HL-60 (cell line): ENCODE data around the gene TASP1.

ENCODE experiments used
- DNase-seq, 2 experiments: peaks; one replicate each; pipeline ENCODE4 v3.0.0-alpha.2; 2010 to 2020; ENCODE audit warnings: low read depth in 1 of 2, low spot score in 1 of 2
- H3K27ac ChIP-seq: fragments of 250-450 bp; sonication (Bioruptor Pico); replicated peaks from 2 replicates; pipeline ENCODE4 v1.5.1; 2020; ENCODE audit warnings: mild to moderate bottlenecking, moderate library complexity
- H3K27me3 ChIP-seq: fragments of 250-450 bp; sonication (Bioruptor Pico); 2 replicates; pipeline ENCODE4 v1.5.1; 2021; ENCODE audit warnings: mild to moderate bottlenecking, moderate library complexity; ENCODE audit not compliant: insufficient read depth, poor library complexity, severe bottlenecking
- H3K4me3 ChIP-seq: replicated peaks from 2 replicates; pipeline ENCODE4 v1.5.1; 2011; ENCODE audit warnings: mild to moderate bottlenecking, control low read depth, low read length; ENCODE audit not compliant: insufficient read depth
- CTCF ChIP-seq: IDR thresholded peaks from one replicate; pipeline ENCODE4 v1.5.1; 2011; ENCODE audit warnings: low read length, control low read depth, inconsistent platforms; ENCODE audit not compliant: insufficient read depth
- GABPA ChIP-seq: IDR thresholded peaks from 2 replicates; pipeline ENCODE4 v1.6.1; 2012; ENCODE audit warnings: low read depth
- POLR2AphosphoS5 ChIP-seq: IDR thresholded peaks from 2 replicates; pipeline ENCODE4 v1.6.1; 2012; ENCODE audit warnings: low read depth
- REST ChIP-seq: IDR thresholded peaks from 2 replicates; pipeline ENCODE4 v1.6.1; 2012; ENCODE audit warnings: low read depth; ENCODE audit not compliant: insufficient replicate concordance
- SPI1 ChIP-seq: IDR thresholded peaks from 2 replicates; pipeline ENCODE4 v1.6.1; 2012; ENCODE audit warnings: low read depth, mild to moderate bottlenecking, borderline replicate concordance

TASP1 gene

GRCh38 chr20:13656721-13657368 is 18.1 kb upstream of the TASP1 start:
- TF ChIP-seq REST (no peak), GABPA (no peak), SPI1 (no peak), POLR2AphosphoS5 (no peak), CTCF (no peak)
- no peak for DNase-seq
- Histone ChIP-seq H3K27ac (no peak overlapping the region), H3K4me3 (no peak overlapping the region), H3K27me3 (no peaks in the 10 kb centered on the region)

- Histone ChIP-seq H3K4me3 (no peak overlapping the region), H3K27ac (no peak overlapping the region), H3K27me3 (no peaks in the 10 kb centered on the region)
- DNase-seq: no peak
- TF ChIP-seq GABPA (no peak), CTCF (no peak)
Measured at GRCh38 chr20:13654463-13655023, 15.8 kb upstream of the TASP1 start.

- H3K27me3 ChIP-seq: no peaks in the 10 kb centered on the region
- no peak overlapping the region for H3K4me3 ChIP-seq
- DNase-seq: no peak
- H3K27ac ChIP-seq: no peak overlapping the region
- no peak for TF ChIP-seq REST
- TF ChIP-seq CTCF: no peak
- no peak for TF ChIP-seq POLR2AphosphoS5
- TF ChIP-seq GABPA: no peak
- no peak for TF ChIP-seq SPI1
Measured at GRCh38 chr20:13650474-13650873, 11.7 kb upstream of the TASP1 start.
